ENCODE measurements around the gene CST9L.
A peak's percentile ranks its signal among the peaks of the same experiment; 100 is the strongest.

CST9L gene

DNA sequence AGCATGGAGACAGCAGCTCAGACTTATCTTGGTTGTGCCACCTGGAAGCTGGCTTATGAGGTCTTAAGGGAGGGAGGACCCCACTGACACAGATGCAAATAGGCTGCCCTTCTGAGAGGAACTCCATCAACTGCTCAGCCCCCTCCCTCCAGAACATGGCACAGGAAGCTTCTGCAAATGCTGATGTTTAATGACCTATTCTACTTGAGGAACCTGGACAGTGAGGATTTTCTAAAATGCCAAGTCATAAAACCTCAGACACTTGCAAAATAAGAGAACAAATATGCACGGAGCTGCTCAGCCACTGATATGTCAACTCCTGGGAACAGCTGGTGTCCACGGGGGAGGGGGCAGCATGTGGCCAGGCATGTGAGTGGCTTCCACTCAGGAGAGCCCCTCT lies 34.0 kb upstream of the CST9L start:
- DNase-seq (ENCODE audit: extremely low spot score): no peak
- POLR2A ChIA-PET: no interaction called here
- CTCF ChIA-PET: interaction anchor here (1.2 to 4.2 kb wide), 3 partner anchors 17 to 160 kb away, joined by 4 to 24 read pairs (median 4); no protein-coding TSS in a partner anchor
- TF ChIP-seq, protein P1, sequence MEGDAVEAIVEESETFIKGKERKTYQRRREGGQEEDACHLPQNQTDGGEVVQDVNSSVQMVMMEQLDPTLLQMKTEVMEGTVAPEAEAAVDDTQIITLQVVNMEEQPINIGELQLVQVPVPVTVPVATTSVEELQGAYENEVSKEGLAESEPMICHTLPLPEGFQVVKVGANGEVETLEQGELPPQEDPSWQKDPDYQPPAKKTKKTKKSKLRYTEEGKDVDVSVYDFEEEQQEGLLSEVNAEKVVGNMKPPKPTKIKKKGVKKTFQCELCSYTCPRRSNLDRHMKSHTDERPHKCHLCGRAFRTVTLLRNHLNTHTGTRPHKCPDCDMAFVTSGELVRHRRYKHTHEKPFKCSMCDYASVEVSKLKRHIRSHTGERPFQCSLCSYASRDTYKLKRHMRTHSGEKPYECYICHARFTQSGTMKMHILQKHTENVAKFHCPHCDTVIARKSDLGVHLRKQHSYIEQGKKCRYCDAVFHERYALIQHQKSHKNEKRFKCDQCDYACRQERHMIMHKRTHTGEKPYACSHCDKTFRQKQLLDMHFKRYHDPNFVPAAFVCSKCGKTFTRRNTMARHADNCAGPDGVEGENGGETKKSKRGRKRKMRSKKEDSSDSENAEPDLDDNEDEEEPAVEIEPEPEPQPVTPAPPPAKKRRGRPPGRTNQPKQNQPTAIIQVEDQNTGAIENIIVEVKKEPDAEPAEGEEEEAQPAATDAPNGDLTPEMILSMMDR (IDR thresholded peaks at IDR 0.05; ENCODE audit: control extremely low read depth, extremely low read depth, low read depth, missing control alignments): no peak

DNA sequence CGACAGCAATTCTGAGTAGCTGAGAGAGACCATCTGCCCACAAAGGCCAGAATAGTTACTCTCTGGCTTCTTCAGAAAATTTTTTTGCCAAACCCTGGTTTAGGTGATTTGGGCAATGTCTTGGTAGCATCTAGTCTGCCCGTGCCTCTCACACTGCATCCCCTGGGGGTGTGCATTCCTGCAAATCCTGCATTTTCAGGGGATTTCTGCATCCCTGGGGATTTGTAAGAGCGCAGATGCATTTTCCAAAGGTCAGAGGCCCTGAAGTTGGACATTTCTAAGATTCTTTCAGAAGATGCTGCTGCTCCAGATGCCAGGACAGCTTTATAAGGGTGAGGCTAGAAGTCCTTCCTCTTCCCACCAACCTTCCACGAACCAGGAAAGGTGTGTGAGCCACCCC lies 33.4 kb upstream of the CST9L start:
- DNase-seq (ENCODE audit: extremely low spot score): no peak
- ChIA-PET CTCF (interaction anchor here (1.2 to 4.2 kb wide), 4 partner anchors 9 to 160 kb away, joined by 4 to 24 read pairs (median 5); no protein-coding TSS in a partner anchor), POLR2A (no interaction called here)
- TF ChIP-seq, protein P1 (IDR thresholded peaks at IDR 0.05; ENCODE audit: control extremely low read depth, extremely low read depth, low read depth, missing control alignments): no peak

DNA sequence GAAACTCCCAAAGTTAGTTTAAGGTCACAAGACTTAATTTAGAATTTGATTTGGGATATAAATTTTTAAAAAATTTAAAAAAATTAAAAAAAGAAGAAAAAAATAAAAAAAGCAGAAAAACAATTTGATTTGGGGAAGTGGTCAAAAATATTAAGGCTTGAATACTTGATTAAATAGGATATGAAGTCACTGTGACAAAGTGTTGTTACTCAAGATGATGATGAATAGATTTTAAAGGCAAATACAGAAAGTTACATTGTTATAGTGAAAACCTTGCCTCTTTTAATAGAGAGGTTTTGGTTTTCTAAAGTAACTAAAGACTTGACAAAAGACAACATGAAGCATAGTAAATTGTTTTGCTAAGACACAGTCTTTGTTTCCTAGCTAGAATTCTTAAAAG lies 30.2 kb upstream of the CST9L start:
- CTCF ChIA-PET: interaction anchor here (1.4 to 1.7 kb wide), 2 partner anchors 151 to 157 kb away, joined by 4 to 5 read pairs; no protein-coding TSS in a partner anchor
- no peak for DNase-seq (ENCODE audit: extremely low spot score)
- TF ChIP-seq, protein P1 (IDR thresholded peaks at IDR 0.05; ENCODE audit: control extremely low read depth, extremely low read depth, low read depth, missing control alignments): no peak
- POLR2A ChIA-PET: no interaction called here

DNA sequence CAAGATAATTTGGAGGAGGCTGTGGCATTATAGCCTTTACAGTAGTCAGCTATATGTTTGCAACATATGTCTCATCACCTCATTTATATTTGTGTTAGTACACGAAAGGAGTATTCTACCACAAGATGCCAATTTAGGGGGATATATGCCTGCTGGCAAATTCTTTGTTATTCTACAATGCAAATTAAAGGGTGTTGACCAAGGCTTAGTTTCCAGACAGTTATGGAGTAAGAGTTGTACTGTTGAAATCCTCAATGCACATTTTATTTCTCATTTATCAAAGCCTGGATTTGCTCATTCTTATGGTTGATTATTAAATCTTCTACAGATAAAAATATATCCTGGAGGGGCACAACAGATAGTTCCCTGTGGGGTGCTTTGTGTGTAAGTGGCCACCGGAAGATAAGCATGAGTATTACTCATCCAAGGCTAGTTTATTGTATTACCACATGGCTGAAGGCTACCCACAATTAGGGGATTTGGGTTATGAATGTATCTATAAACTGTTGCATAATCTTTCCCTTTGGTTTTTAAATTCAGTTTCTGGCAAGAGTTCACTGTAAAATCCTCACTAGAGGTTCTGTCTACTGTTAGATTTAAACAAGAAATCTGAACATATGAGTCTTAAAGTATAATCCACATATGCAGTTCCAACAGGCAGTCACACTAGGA lies 28.4 kb upstream of the CST9L start:
- CTCF ChIA-PET: interaction anchor here (1.1 to 1.3 kb wide), 2 partner anchors 10 to 155 kb away, joined by 3 to 4 read pairs; no protein-coding TSS in a partner anchor
- no peak for DNase-seq (ENCODE audit: extremely low spot score)
- POLR2A ChIA-PET: no interaction called here

DNA sequence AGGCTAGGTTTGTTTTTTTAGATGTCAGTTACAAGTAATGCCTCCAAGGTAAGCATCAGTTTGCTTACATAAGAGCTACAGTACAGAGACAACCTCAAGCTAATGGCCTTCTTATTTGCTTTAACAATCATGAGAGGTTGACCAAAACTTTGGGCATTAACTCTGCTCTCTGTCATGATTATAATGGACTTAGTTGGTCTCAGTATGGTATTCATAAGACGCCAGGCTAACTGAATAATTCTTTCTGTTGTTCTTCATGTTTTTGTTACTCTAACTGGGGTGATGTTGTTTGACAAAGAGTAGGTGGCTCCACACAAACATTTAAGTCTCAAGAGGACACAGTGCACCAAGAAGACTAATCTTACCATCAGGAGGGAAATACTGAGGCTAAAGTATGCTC lies 27.7 kb upstream of the CST9L start:
- ChIA-PET CTCF (interaction anchor here (1.1 to 1.3 kb wide), 2 partner anchors 11 to 154 kb away, joined by 3 to 4 read pairs; no protein-coding TSS in a partner anchor), POLR2A (no interaction called here)
- DNase-seq (ENCODE audit: extremely low spot score): no peak
- TF ChIP-seq, protein P1 (IDR thresholded peaks at IDR 0.05; ENCODE audit: control extremely low read depth, extremely low read depth, low read depth, missing control alignments): no peak

More for the DNA sequence above, 28.4 kb upstream of the CST9L start:
- TF ChIP-seq, protein P1 (IDR thresholded peaks at IDR 0.05; ENCODE audit: control extremely low read depth, extremely low read depth, low read depth, missing control alignments): no peak

DNA sequence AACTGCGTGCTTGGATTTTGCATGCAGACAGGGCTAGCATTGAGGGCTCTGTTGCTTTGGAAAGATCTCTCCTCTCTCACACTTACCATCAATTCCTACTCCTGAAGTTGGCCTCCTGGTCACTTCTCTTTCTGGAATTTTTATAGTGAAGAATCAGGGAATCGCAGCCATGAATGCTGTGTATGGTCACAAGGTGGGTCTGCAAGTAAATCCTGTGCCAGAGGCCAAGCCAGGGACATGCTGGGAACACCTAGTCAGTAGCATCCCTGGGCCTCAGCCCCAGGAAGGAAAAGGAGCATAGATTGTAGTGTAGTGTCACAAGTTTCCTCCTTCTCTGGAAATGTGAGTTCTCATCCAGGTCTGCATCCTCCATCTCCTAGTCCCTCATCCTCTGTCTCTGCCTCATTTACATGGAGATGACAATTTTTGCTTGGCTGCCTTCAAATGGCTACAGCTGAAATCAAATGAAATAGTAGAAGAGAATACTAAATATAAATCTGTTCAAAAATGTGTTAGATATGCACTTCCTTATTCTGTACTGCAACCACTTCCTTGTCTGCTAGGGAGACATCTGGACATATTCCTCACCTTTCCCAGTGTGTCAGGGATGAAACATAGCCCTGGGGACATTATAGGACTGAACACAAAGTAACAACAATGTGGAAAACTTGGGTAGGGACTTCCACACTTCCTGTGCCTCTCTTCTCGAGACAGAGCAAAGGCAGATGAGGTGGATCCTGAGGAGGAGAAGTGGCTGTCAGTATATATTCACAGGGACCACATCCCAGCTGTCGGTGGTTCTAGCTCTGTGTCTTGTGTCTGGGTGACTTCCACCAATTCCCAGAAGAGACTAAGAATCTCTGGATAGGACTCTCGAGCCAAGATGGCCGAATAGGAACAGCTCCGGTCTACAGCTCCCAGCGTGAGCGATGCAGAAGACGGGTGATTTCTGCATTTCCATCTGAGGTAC lies 20.4 kb upstream of the CST9L start:
- CTCF ChIA-PET: no interaction called here
- peak; percentile 5 for DNase-seq (ENCODE audit: extremely low spot score)
- TF ChIP-seq, protein P1 (IDR thresholded peaks at IDR 0.05; ENCODE audit: control extremely low read depth, extremely low read depth, low read depth, missing control alignments): no peak
- POLR2A ChIA-PET: no interaction called here
